ENCODE measurements around the gene TLE7. TPM values are rescaled to one million over a fixed set of nuclear protein-coding genes. Genes with fewer than 3 reads are reported as not detected.

Gene TLE7
- total RNA-seq, 1 experiment from 2014 or later, result not detected

GRCh38 chr16:71461686-71462648, 20.1 kb upstream of the TLE7 start, which contains the start of gene ZNF23:
ZNF23 (minus strand) TSS chr16:71462247; CDS start chr16:71456796, 5,451 bp downstream.
- H3K9me2 ChIP-seq (ENCODE audit: insufficient read depth), result no peaks in the 10 kb centered on the region
- ChIA-PET POLR2A (ENCODE audit: unreplicated experiment) (interaction anchor here (0.7 to 1.0 kb wide), 2 partner anchors 22 to 1710 kb away, joined by 3 to 6 read pairs; no protein-coding TSS in a partner anchor), CTCF (interaction anchor here (0.9 kb wide), 2 partner anchors 22 to 103 kb away, joined by 3 to 5 read pairs; no protein-coding TSS in a partner anchor)
- H3K9me3 ChIP-seq (ENCODE audit: insufficient read depth, low read depth), result no peaks in the 10 kb centered on the region
- DNase-seq, result peak; percentile 48 to 74
- H3K36me3 ChIP-seq (ENCODE audit: low read depth), result no peaks in the 10 kb centered on the region
- H3K27ac ChIP-seq, result peak within 1 kb of the TSS; percentile 23; the same call in 1 of the 2 replicates
- peak within 1 kb of the TSS; percentile 97 for H3K4me3 ChIP-seq
- TSS peak; percentile 77 for BruUV-seq (replicated peaks)
- H3K4me1 ChIP-seq (replicated peaks; ENCODE audit: insufficient read depth), result peaks cover 16% of the 10 kb centered on the region
- intact Hi-C loops (cut with micrococcal nuclease; ENCODE audit: unreplicated experiment), result loop anchor here (2.0 kb wide), 1 partner anchor 23 kb away; no protein-coding TSS in a partner anchor
- H4K20me1 ChIP-seq (ENCODE audit: insufficient read depth), result no peaks in the 10 kb centered on the region
- H3K27me3 ChIP-seq (ENCODE audit: insufficient read depth, low read depth), result no peaks in the 10 kb centered on the region
- H3K4me2 ChIP-seq, result peak within 1 kb of the TSS; percentile 93
- peak within 1 kb of the TSS; percentile 96 for H2AFZ ChIP-seq
- H3K79me2 ChIP-seq (ENCODE audit: low read depth), result peaks cover 18% of the 10 kb centered on the region
- TF ChIP-seq, protein P1, sequence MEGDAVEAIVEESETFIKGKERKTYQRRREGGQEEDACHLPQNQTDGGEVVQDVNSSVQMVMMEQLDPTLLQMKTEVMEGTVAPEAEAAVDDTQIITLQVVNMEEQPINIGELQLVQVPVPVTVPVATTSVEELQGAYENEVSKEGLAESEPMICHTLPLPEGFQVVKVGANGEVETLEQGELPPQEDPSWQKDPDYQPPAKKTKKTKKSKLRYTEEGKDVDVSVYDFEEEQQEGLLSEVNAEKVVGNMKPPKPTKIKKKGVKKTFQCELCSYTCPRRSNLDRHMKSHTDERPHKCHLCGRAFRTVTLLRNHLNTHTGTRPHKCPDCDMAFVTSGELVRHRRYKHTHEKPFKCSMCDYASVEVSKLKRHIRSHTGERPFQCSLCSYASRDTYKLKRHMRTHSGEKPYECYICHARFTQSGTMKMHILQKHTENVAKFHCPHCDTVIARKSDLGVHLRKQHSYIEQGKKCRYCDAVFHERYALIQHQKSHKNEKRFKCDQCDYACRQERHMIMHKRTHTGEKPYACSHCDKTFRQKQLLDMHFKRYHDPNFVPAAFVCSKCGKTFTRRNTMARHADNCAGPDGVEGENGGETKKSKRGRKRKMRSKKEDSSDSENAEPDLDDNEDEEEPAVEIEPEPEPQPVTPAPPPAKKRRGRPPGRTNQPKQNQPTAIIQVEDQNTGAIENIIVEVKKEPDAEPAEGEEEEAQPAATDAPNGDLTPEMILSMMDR (conservative IDR thresholded peaks at IDR 0.05), result peak; percentile 30; the same call in 1 of the 2 replicates
- TF ChIP-seq EZH2 (IDR thresholded peaks at IDR 0.05; ENCODE audit: low read depth), result no peak
- no peaks in the 10 kb centered on the region for H3F3A ChIP-seq (ENCODE audit: insufficient read depth, low read depth)

GRCh38 chr16:71460941-71461340, 19.1 kb upstream of the TLE7 start:
- Histone ChIP-seq H3K27ac (no peak overlapping the region), H3K4me1 (replicated peaks; ENCODE audit: insufficient read depth) (peaks cover 16% of the 10 kb centered on the region), H2AFZ (no peak overlapping the region), H3K36me3 (ENCODE audit: low read depth) (no peaks in the 10 kb centered on the region), H3K9me2 (ENCODE audit: insufficient read depth) (no peaks in the 10 kb centered on the region), H4K20me1 (ENCODE audit: insufficient read depth) (no peaks in the 10 kb centered on the region), H3K79me2 (ENCODE audit: low read depth) (peaks cover 18% of the 10 kb centered on the region), H3K27me3 (ENCODE audit: insufficient read depth, low read depth) (no peaks in the 10 kb centered on the region), H3F3A (ENCODE audit: insufficient read depth, low read depth) (no peaks in the 10 kb centered on the region), H3K4me2 (peak overlapping the region; percentile 93), H3K9me3 (ENCODE audit: insufficient read depth, low read depth) (no peaks in the 10 kb centered on the region), H3K4me3 (peak overlapping the region; percentile 97; the same call in 1 of the 2 replicates)
- intact Hi-C loops (cut with micrococcal nuclease; ENCODE audit: unreplicated experiment), result no loop called here
- no peak for TF ChIP-seq EZH2 (IDR thresholded peaks at IDR 0.05; ENCODE audit: low read depth)
- TF ChIP-seq, protein P1 (conservative IDR thresholded peaks at IDR 0.05), result no peak
- no TSS peak for BruUV-seq (replicated peaks)
- DNase-seq, result no peak
- CTCF ChIA-PET, result interaction anchor here (0.6 kb wide), 1 partner anchor 105 kb away, joined by 4 read pairs; no protein-coding TSS in a partner anchor
- POLR2A ChIA-PET (ENCODE audit: unreplicated experiment), result no interaction called here

DNA sequence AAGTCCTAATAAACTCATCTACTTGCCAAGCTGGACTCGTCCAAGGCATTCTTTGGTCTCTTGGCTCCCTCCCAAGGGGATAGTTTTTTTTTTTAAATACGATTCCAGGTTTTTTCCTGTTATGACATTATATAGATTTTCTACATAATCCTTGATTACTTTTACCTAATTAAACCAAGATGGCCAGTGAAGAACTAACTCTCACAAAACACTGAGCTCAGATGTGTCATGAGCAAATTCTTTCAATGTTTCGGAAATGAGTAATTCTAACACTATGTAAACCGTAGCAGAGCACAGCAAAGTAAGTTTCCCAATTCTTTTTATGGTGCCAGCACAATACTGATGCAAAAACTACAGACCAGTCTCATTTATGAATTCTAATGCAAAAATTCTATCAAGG, 18.4 kb upstream of the TLE7 start:
- intact Hi-C loops (cut with micrococcal nuclease; ENCODE audit: unreplicated experiment), result no loop called here
- BruUV-seq (replicated peaks), result no TSS peak
- CTCF ChIA-PET, result no interaction called here

More for the DNA sequence above, 18.4 kb upstream of the TLE7 start:
- Histone ChIP-seq H3K4me1 (replicated peaks; ENCODE audit: insufficient read depth) (peaks cover 16% of the 10 kb centered on the region), H3K79me2 (ENCODE audit: low read depth) (peaks cover 18% of the 10 kb centered on the region), H3K27me3 (ENCODE audit: insufficient read depth, low read depth) (no peaks in the 10 kb centered on the region), H3K27ac (no peak overlapping the region), H2AFZ (no peak overlapping the region), H3K36me3 (ENCODE audit: low read depth) (no peaks in the 10 kb centered on the region), H3K9me2 (ENCODE audit: insufficient read depth) (no peaks in the 10 kb centered on the region), H4K20me1 (ENCODE audit: insufficient read depth) (no peaks in the 10 kb centered on the region), H3K9me3 (ENCODE audit: insufficient read depth, low read depth) (no peaks in the 10 kb centered on the region), H3K4me2 (peak overlapping the region; percentile 93; the same call in 1 of the 2 replicates), H3K4me3 (no peak overlapping the region), H3F3A (ENCODE audit: insufficient read depth, low read depth) (no peaks in the 10 kb centered on the region)
- DNase-seq, result no peak
- TF ChIP-seq, protein P1 (conservative IDR thresholded peaks at IDR 0.05), result no peak
- no peak for TF ChIP-seq EZH2 (IDR thresholded peaks at IDR 0.05; ENCODE audit: low read depth)
- POLR2A ChIA-PET (ENCODE audit: unreplicated experiment), result no interaction called here
